GM21381 (cell line): ENCODE measurements around the gene SLC45A3.

Experiments
- ATAC-seq: cut with Tn5 transposase; IDR thresholded peaks from one replicate; pipeline ENCODE4 v1.9.1; 2021; ENCODE audit warnings: mild to moderate bottlenecking, moderate library complexity; ENCODE audit not compliant: unreplicated experiment

Gene SLC45A3

GRCh38 chr1:205669341-205670149 is 10.8 kb downstream of the SLC45A3 start:
- no peak for ATAC-seq

- ATAC-seq, result no peak
These were observed 11.4 kb downstream of the SLC45A3 start for GRCh38 chr1:205668951-205669340.

- no peak for ATAC-seq
These were observed 12.2 kb downstream of the SLC45A3 start for GRCh38 chr1:205667909-205668643.

- ATAC-seq, result no peak
These were observed 13.7 kb downstream of the SLC45A3 start for GRCh38 chr1:205666372-205667166.

- no peak for ATAC-seq
These were observed 14.9 kb downstream of the SLC45A3 start for GRCh38 chr1:205665201-205666045.

GRCh38 chr1:205664399-205665017 is 15.8 kb downstream of the SLC45A3 start:
- no peak for ATAC-seq

GRCh38 chr1:205663286-205663936 is 16.9 kb downstream of the SLC45A3 start:
- ATAC-seq, result no peak

- no peak for ATAC-seq
These were observed 17.5 kb downstream of the SLC45A3 start for GRCh38 chr1:205662791-205663190.

GRCh38 chr1:205662135-205662738 is 18.1 kb downstream of the SLC45A3 start:
- no peak for ATAC-seq

- no peak for ATAC-seq
These were observed 18.7 kb downstream of the SLC45A3 start for GRCh38 chr1:205661429-205662134.

GRCh38 chr1:205660361-205660760 is 19.9 kb downstream of the SLC45A3 start:
- no peak for ATAC-seq

GRCh38 chr1:205658943-205659581 is 21.2 kb downstream of the SLC45A3 start:
- peak; percentile 65 for ATAC-seq

GRCh38 chr1:205656236-205656635 is 24.1 kb downstream of the SLC45A3 start:
- no peak for ATAC-seq

GRCh38 chr1:205652984-205653383 is 27.3 kb downstream of the SLC45A3 start:
- no peak for ATAC-seq

GRCh38 chr1:205650241-205650640 is 30.1 kb downstream of the SLC45A3 start:
- ATAC-seq, result no peak

GRCh38 chr1:205645519-205645918 is 34.8 kb downstream of the SLC45A3 start:
- ATAC-seq, result no peak

GRCh38 chr1:205642679-205643307 is 37.5 kb downstream of the SLC45A3 start:
- no peak for ATAC-seq

GRCh38 chr1:205639567-205639966 is 40.7 kb downstream of the SLC45A3 start:
- no peak for ATAC-seq
